Endothelial cell of umbilical vein (primary cell): ENCODE results near the gene SMARCAD1. TPM values are rescaled to one million over a fixed set of nuclear protein-coding genes. Genes with fewer than 3 reads are reported as not detected.

ENCODE experiments used
- BruUV-seq: library from RNA; stranded (reverse); fragments of 400-500 nt; replicated peaks from 2 replicates; lab custom pipeline; 2021; lab: Mats Ljungman, UMichigan
- CTCF ChIA-PET: fragments of 300-600, 350-600 bp; sonication (Branson Sonifier 250); formaldehyde crosslinking; loops from one replicate; lab custom pipeline; 2021; ENCODE audit warnings: antibody characterized with exemption, inconsistent platforms; lab: Charles Lee
- POLR2A ChIA-PET: fragments of 300-600, 350-600 bp; sonication (Branson Sonifier 250); formaldehyde crosslinking; loops from one replicate; lab custom pipeline; 2021; ENCODE audit warnings: antibody characterized with exemption, inconsistent platforms; lab: Charles Lee
- DNase-seq: peaks from one replicate; pipeline ENCODE4 v3.0.0-alpha.2; 2011; ENCODE audit warnings: low read depth, low spot score
- FAIRE-seq: peaks from 2 replicates; lab custom pipeline; 2011; peaks lifted over from hg19 to GRCh38; lab: Jason Lieb, UNC
- H2AFZ ChIP-seq: 2 replicates; pipeline ENCODE4 v1.6.0; 2012; ENCODE audit warnings: low read depth, low read length, control low read depth, inconsistent platforms
- H3K27ac ChIP-seq: 2 replicates; pipeline ENCODE4 v1.5.1; 2011; ENCODE audit warnings: low read depth, mild to moderate bottlenecking, control low read depth, low read length, moderate library complexity; ENCODE audit not compliant: insufficient read depth
- H3K27me3 ChIP-seq, 2 experiments: 2 replicates each; pipeline versions ENCODE4 v1.6.0 to v1.6.1; 2011; ENCODE audit warnings: low read length in 2 of 2, mixed read lengths in 1 of 2; ENCODE audit not compliant: control insufficient read depth in 2 of 2, insufficient read depth in 2 of 2
- H3K36me3 ChIP-seq, 2 experiments: 2 replicates in 1 of 2; 3 replicates in 1 of 2; pipeline ENCODE4 v1.5.1; 2011; ENCODE audit warnings: low read length in 2 of 2, mild to moderate bottlenecking in 1 of 2, moderate library complexity in 1 of 2; ENCODE audit not compliant: control insufficient read depth in 2 of 2, insufficient read depth in 2 of 2; ENCODE audit errors: extremely low read depth in 1 of 2
- H3K4me1 ChIP-seq: 3 replicates; pipeline ENCODE4 v1.5.1; 2011; ENCODE audit warnings: mild to moderate bottlenecking, low read length; ENCODE audit not compliant: control insufficient read depth, insufficient read depth; ENCODE audit errors: extremely low read depth
- H3K4me2 ChIP-seq: 2 replicates; pipeline ENCODE4 v1.6.1; 2011; ENCODE audit warnings: low read length, control low read depth, mixed read lengths; ENCODE audit not compliant: insufficient read depth
- H3K4me3 ChIP-seq, 3 experiments: fragments of 200-600 bp in 1 of 3; sonication (generic), shearing (Covaris generic) in 1 of 3; replicated peaks in 1 of 3; 2 replicates each; pipeline ENCODE4 v1.5.1; 2011 to 2016; ENCODE audit warnings: control low read depth in 3 of 3, low read length in 3 of 3, mild to moderate bottlenecking in 2 of 3, inconsistent platforms in 1 of 3, low read depth in 1 of 3, moderate library complexity in 1 of 3; ENCODE audit not compliant: insufficient read depth in 1 of 3
- H3K79me2 ChIP-seq: 2 replicates; pipeline ENCODE4 v1.6.0; 2012; ENCODE audit warnings: low read length, inconsistent platforms; ENCODE audit not compliant: control insufficient read depth, insufficient read depth
- H3K9ac ChIP-seq: replicated peaks from 2 replicates; pipeline ENCODE3; 2011; ENCODE audit warnings: low read length, control low read depth; ENCODE audit not compliant: insufficient read depth; ENCODE audit errors: extremely low read depth
- H3K9me1 ChIP-seq: replicated peaks from 3 replicates; pipeline ENCODE4 v1.6.0; 2011; ENCODE audit warnings: mild to moderate bottlenecking, low read length; ENCODE audit not compliant: control insufficient read depth, insufficient read depth; ENCODE audit errors: extremely low read depth
- H3K9me3 ChIP-seq: replicated peaks from 2 replicates; pipeline ENCODE4 v1.5.1; 2012; ENCODE audit warnings: low read length, inconsistent platforms; ENCODE audit not compliant: control insufficient read depth, insufficient read depth
- H4K20me1 ChIP-seq: replicated peaks from 2 replicates; pipeline ENCODE3; 2011; ENCODE audit warnings: mild to moderate bottlenecking, low read length; ENCODE audit not compliant: control insufficient read depth, insufficient read depth; ENCODE audit errors: extremely low read depth
- CTCF ChIP-seq, 2 donors: IDR thresholded peaks; 1 replicate in 1 of 2; 2 replicates in 1 of 2; pipeline ENCODE4 v1.5.1; 2011; ENCODE audit warnings: low read length in 2 of 2, mild to moderate bottlenecking in 2 of 2, moderate library complexity in 2 of 2, control low read depth in 1 of 2, inconsistent platforms in 1 of 2, low read depth in 1 of 2; ENCODE audit not compliant: insufficient read depth in 1 of 2; ENCODE audit errors: extremely low read depth in 1 of 2
- EZH2 ChIP-seq: IDR thresholded peaks from 2 replicates; pipeline ENCODE4 v1.6.1; 2012; ENCODE audit warnings: borderline replicate concordance, low read depth, mild to moderate bottlenecking, moderate library complexity, low read length, inconsistent platforms; ENCODE audit not compliant: severe bottlenecking
- FOS ChIP-seq: IDR thresholded peaks from 2 replicates; pipeline ENCODE4 v1.6.1; 2011; ENCODE audit warnings: mild to moderate bottlenecking, low read length, moderate library complexity, borderline replicate concordance; ENCODE audit not compliant: insufficient read depth
- GATA2 ChIP-seq: IDR thresholded peaks from 2 replicates; pipeline ENCODE4 v1.7.0; 2011; ENCODE audit warnings: low read depth, mild to moderate bottlenecking, moderate library complexity, mixed read lengths, low read length; ENCODE audit not compliant: insufficient read length, insufficient read depth
- JUN ChIP-seq: IDR thresholded peaks from 2 replicates; pipeline ENCODE4 v1.6.1; 2011; ENCODE audit warnings: borderline replicate concordance, low read depth; ENCODE audit not compliant: insufficient read length, insufficient read depth
- MAX ChIP-seq: IDR thresholded peaks from 2 replicates; pipeline ENCODE4 v1.6.1; 2011; ENCODE audit not compliant: insufficient read depth, insufficient read length
- MYC ChIP-seq: IDR thresholded peaks from one replicate; pipeline ENCODE4 v1.6.1; 2011; ENCODE audit warnings: mild to moderate bottlenecking, low read depth, low read length
- POLR2A ChIP-seq: IDR thresholded peaks from 2 replicates; pipeline ENCODE4 v1.6.1; 2012; ENCODE audit warnings: low read depth, mild to moderate bottlenecking, control low read depth, low read length
- POLR2AphosphoS5 ChIP-seq: IDR thresholded peaks from 2 replicates; pipeline ENCODE4 v1.6.1; 2012; ENCODE audit warnings: low read depth, mild to moderate bottlenecking, control low read depth, low read length, moderate library complexity; ENCODE audit not compliant: insufficient read depth
- dilution Hi-C: fragments of 300-500 bp; cut with MboI; formaldehyde crosslinking; loops from one replicate; pipeline ENCODE4 v1.15.0; 2019; ENCODE audit warnings: low sequenced_read_pairs; ENCODE audit not compliant: extremely low pct_ligation_motif_present
- intact Hi-C: fragments of 100-400 bp; cut with micrococcal nuclease; formaldehyde crosslinking; loops from one replicate; pipeline ENCODE4 v1.10.0; 2022
- polyA plus RNA-seq, 4 experiments: library from polyadenylated mRNA; depleted of rRNA in 3 of 4; stranded (reverse) in 3 of 4; unstranded in 1 of 4; fragments of >200 nt; gene quantifications; 2 replicates each; pipeline versions ENCODE4 v1.2.1 to v1.2.3, GENCODE V29; 2011 to 2012; ENCODE audit warnings: missing spikeins in 1 of 4
- total RNA-seq: library from RNA; stranded (reverse); gene quantifications from 2 replicates; pipeline ENCODE4 v1.2.3, GENCODE V29; 2021

SMARCAD1 gene
- total and polyA plus RNA-seq, 2 donors (not counting 3 experiments of a cell fraction or from before 2014, with no cell fraction given): 15.5 to 34.8 TPM

GRCh38 chr4:94208918-94209317 is 1.3 kb downstream of the SMARCAD1 start:
- Histone ChIP-seq H3K27me3 (no peaks in the 10 kb centered on the region), H3K27ac (peak overlapping the region; percentile 84), H3K9me3 (no peaks in the 10 kb centered on the region), H2AFZ (no peak overlapping the region), H3K4me1 (peaks cover 19% of the 10 kb centered on the region), H3K9me1 (peaks cover 2% of the 10 kb centered on the region), H3K79me2 (peaks cover 48% of the 10 kb centered on the region), H3K4me3 (peak overlapping the region in 2 of 3 experiments; percentile 14 to 72), H3K36me3 (peaks cover 8 to 13% of the 10 kb centered on the region in 2 experiments), H3K9ac (peak overlapping the region; percentile 90), H3K4me2 (peak overlapping the region; percentile 87), H4K20me1 (no peaks in the 10 kb centered on the region)
- intact Hi-C loops (loop anchor here (5.0 kb wide), 1 partner anchor 417 kb away; no protein-coding TSS in a partner anchor), dilution Hi-C loops (no loop called here)
- no peak for TF ChIP-seq POLR2AphosphoS5
- TF ChIP-seq FOS: no peak
- no peak for TF ChIP-seq JUN
- no peak for TF ChIP-seq POLR2A
- TF ChIP-seq EZH2: no peak
- no peak for TF ChIP-seq MYC
- TF ChIP-seq GATA2: no peak
- no peak for TF ChIP-seq CTCF (IDR thresholded peaks at IDR 0.05; ENCODE audit: extremely low read depth in 1 of 2, insufficient read depth in 1 of 2, low read depth in 1 of 2, low read length in 2 of 2)
- no peak for TF ChIP-seq MAX
- CTCF ChIA-PET: no interaction called here
- no TSS peak for BruUV-seq
- DNase-seq: no peak
- FAIRE-seq: no peak
- POLR2A ChIA-PET: no interaction called here
